OCI-M2 (cell line): ENCODE data around the gene DNAI2.
"Not testable (repeated sequence)": the region's sequence is repeated elsewhere in the genome, so short reads cannot be mapped to it uniquely, and the experiment has no call there.

ENCODE experiments used
- DNase-seq: peaks from one replicate; lab custom pipeline; 2025; ENCODE audit not compliant: unreplicated experiment; lab: John Stamatoyannopoulos, UW

Gene DNAI2

DNA sequence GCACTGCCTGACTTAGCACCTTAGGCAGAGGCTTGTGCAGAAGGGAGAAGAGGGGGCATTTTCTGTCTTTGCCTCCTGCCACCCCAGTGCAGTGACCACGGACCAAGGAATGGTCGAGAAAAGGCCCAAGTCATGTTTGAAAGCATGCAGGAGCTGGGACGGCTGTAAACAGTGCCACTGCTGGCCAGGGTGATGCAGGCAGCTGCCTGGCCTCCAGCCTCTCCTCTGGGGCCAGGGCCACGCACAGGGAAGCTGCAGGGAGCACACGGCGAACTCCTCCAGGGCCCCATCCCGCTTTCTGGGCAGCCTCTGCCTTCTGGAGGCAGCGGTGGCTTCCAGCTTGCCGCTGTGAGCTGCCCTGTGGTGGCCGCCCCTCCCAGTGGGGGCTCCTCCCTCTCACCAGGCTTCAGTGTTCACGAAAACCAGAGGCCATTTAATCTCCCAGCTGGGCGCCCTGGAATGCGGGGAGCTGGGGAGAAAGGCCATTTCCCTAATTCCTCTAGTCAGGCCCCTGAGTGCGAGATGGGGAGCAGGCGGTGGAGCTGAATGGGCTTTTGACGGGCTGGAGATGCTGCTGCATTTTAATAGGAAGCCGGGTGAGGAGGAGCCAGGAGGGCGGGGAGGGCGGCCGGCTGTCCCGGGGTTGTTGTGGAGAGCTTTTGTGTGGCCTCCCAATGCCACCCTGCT lies 28.7 kb upstream of the DNAI2 start:
- DNase-seq = no peak

- DNase-seq = no peak
Measured at GRCh38 chr17:74245871-74246270, 28.2 kb upstream of the DNAI2 start.

DNA sequence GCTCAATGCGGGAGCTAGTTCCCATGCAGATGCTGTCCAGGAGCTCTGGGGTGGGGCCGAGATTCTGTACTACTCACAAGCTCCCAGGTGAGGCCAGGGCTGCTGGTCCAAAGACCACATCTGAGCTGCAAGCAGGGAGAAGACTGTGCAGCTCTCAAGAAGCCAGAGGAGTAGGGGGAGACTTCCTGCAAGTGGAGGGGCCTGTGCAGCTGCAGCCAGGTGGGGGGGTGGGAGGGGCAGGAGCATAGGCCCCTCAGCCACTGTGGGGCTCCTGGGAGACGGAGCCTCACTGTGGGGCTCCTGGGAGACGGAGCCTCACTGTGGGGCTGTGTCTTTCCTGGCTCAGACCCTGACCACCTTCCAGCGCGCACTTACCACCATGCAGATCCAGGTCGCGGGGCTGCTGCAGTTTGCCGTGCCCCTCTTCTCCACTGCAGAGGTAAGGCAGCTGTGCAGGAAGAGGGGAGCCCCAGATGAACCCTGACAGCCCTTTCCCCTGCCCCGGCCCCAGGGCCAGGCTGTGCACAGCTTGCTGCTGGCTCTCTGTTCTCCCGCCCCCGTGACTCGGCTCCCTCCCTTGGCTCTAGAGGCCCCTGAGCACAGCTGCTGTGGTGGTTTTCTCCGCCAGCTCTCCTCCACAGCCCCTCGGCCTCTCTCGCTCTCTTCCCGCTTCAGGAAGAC lies 24.3 kb upstream of the DNAI2 start:
- DNase-seq = no peak

GRCh38 chr17:74250324-74250995 lies 23.6 kb upstream of the DNAI2 start:
- DNase-seq = no peak

DNA sequence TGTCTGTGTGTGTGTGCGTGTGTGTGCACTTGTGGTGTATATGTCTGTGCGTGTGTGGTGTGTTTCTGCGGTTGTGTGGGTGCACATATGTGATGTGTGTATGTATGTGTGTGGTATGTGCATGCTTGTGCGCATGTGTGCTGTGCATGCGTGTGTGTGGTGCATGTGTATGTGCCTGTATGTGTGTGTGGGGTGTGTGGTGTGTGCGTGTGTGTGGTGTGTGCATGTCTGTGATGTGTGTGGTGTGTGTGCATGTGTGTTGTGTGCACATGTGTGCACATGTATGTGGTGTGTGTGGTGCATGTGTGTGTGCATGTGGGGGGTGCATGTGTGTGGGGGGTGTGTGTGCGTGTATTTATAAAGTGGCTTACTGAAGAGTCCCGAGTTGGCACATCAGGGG lies 23.0 kb upstream of the DNAI2 start:
- no peak for DNase-seq

DNA sequence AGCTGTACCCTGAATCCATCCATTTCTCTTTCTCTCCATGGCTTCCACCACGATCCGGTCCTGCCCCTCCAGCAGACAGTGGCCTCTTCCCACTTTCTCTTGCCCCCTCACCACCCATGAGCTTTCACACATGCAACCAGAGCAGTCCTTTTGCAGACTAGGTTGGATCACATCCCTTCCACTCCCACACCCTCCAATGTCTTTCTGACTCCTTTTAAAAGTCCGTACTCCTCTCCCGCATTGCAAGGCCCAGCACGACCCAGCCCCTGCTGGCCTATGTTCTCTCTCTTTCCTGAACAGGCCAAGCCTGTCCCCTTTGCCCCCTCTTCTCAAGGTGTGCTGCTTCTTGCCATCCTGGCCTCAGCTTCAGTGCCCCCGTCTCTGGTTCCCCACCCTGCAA lies 22.5 kb upstream of the DNAI2 start:
- DNase-seq = no peak

- no peak for DNase-seq
Measured at GRCh38 chr17:74252211-74252610, 21.8 kb upstream of the DNAI2 start.

DNA sequence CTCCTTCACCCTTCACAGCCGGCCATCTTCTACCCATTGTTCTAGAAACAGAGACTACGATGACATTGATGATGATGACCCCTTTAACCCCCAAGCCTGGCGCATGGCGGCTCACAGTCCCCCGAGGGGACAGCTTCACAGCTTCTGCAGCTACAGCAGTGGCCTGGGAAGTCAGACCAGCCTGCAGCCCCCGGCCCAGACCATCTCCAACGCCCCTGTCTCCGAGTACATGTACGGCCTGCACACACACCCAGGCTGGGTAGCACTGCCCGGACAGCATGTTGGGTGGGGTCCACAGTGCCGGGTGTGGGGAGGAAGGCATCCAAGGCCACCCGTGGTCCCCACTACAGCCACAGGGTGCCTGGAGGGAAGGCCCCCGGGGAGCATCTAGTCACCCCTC lies 21.0 kb upstream of the DNAI2 start:
- no peak for DNase-seq

GRCh38 chr17:74257311-74257710 lies 16.7 kb upstream of the DNAI2 start:
- DNase-seq = no peak

DNA sequence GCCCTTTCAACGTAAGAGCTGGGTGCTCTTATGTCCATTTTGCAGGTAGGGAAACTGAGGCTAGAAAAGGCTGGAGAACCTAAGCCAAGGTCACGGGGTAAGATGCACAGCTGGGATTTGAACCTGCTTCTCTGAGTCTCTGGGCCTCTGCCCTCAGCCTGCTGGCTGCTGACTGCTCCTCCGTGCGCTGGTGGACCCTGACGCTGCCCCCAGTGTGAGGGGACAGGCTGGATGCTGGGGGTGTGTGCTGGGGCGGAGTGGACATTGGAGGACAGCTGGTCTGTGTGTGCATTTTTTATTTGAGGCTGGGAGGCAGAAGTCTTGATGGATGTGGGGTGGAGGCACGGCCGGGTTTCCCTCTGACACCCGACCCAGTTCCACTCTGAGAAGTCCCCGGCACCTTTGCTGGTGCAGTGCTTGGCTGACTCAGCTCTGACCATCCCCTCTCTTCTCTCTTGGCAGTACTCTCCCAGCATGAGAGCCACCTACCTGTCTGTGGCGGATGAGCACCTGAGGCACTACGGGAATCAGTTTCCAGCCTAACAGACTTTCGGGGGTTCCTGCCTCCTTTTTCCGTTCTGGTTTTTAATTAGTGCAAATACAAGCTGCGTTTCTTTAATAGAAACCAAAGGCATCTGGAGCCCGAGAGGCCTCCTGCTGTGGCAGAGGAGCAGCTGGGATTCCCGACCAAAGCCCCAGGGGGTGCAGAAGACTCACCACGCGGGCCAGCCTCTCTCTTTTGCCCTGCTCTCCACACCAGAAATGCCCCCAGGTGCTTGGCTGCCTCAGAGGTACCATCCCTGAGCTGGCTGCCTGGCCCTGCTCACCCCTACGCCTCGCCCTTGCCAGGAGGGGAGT lies 14.1 kb upstream of the DNAI2 start:
- no peak for DNase-seq

DNA sequence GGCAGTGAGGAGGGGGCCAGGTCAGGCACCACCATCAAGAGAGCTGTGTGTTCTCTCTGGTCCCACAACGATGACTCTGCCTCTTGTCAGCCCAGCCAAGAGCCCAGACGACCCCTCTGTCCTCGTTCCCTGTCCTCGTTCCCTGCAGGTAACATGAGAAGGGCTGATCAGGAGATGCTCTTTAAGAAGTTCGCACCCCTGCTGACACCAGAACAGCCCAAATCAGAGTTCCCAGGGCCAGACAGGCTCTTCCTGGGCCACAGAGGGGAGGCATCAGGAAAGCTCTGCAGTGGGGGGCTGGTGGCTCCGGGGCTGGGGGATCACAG lies 13.5 kb upstream of the DNAI2 start:
- no peak for DNase-seq

DNA sequence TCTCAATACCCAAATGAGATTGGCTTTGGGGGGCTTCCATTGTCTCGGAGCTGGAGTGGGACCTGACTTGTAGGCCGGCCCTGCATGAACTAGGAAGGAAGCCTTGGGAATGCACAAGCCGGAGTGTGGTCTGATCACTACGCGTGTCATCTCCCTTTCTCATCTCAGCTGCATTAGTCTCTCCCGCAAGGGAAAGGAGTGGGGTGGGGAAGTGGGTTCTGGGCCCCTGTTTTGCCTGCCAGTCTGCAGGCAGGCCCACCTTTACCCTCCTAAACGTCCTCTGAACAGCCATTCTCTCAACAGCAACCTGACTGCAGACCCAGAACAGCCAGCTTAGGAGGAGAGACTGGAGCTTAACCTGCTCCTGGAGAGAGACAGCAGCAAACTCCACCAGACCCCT lies 11.4 kb upstream of the DNAI2 start:
- DNase-seq = no peak

DNA sequence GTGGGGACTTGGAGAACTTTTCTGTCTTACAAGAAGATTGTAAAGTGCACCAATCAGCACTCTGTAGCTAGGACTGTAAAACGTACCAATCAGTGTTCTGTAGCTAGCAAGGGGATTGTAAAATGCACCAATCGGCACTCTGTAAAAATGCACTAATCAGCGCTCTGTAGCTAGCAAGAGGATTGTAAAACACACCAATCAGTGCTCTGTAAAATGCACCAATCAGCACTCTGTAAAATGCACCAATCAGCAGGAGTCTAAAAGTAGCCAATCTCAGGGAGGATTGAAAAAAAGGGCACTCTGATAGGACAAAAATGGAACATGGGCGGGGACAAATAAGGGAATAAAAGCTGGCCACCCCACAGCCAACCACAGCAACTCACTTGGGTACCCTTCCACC lies 7.0 kb upstream of the DNAI2 start:
- DNase-seq = not testable (repeated sequence)

GRCh38 chr17:74267579-74267978 lies 6.5 kb upstream of the DNAI2 start:
- no peak for DNase-seq

- DNase-seq = no peak
Measured at GRCh38 chr17:74267987-74268499, 6.0 kb upstream of the DNAI2 start.

GRCh38 chr17:74268558-74268957 lies 5.5 kb upstream of the DNAI2 start:
- no peak for DNase-seq

- no peak for DNase-seq
Measured at GRCh38 chr17:74270333-74270732, 3.7 kb upstream of the DNAI2 start.

GRCh38 chr17:74271281-74271680 lies 2.8 kb upstream of the DNAI2 start:
- no peak for DNase-seq

- no peak for DNase-seq
Measured at GRCh38 chr17:74271901-74272561, 2.0 kb upstream of the DNAI2 start.

DNA sequence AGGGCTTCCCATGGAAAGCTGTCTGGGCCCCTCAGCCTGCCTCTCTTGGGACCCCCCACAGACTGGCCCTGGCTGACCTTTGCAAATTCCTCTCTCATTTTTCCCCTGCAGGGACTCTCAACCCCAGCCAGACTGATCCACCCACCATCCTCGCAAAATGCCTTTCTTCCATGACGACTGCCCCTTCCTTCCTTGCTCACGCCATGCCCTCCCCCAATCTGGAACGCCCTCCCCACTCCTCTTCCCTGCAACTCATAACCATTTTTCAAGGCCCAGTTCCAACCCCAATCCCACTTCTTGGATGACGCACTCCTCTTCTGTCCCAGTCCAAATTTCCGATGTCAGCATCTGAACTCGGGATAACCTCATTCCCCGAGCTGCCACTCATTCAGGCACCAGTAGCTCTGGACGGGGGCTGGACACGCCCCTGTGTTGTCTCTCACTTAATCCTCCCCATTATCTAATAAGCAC lies 1.3 kb upstream of the DNAI2 start:
- no peak for DNase-seq
